NCI-H1092 treated with DMSO at 0.1 percent for 48 hours (cell line): Measurements from ENCODE around the gene HAND2.
A peak's percentile ranks its signal among the peaks of the same experiment; 100 is the strongest.

Experiments
- DNase-seq: peaks from one replicate; lab custom pipeline; 2025; lab: John Stamatoyannopoulos, UW

Gene HAND2

DNA sequence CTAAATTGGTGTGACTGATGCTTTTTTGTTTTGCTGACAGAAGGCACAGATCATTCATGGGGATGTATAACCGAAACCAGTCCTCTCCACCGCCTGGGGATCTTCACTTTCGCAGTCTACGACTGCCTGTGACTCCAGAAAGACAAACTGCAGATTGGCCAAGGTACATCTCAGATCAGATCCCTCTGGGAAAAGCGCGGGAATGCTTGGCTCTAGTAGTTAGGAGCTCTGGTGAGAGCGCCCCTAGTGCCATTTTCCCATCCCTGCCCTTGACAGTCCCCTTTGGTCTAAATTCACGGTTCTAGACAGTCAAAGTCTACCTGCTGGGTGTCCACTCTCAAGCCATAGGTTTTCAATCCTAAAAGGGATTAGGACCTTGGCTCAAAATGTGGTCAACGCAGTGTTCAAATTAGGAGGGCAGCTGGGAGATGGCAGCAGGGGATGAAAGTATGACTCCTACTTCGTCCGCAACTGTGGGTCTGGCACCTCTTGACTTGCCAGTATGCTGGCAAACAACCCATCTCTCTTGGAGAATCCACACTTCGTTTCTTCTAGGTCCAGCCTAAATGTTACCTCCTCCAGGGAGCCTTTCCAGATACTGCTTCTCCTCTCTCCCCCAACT lies 6.9 kb upstream of the HAND2 start:
- DNase-seq: peak; percentile 1

DNA sequence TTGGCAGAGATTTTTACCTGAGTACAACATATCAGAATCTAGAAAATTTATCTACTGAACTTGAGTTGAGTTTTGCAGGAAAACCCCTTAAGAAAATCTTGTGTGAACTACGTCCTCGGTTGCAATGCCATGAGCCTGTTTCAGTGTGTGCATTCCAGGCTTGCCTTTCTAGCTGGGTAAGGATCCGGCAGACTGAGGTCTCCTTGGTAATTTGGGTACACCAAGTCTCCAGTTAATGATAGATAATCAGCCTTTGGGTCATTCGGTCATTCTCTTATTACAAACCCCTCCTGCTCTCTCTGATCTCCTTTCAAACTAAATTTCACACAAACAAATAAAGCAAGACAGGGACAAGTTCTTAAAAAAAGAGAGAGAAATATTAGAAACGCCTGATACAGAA lies 5.9 kb upstream of the HAND2 start:
- no peak for DNase-seq

DNA sequence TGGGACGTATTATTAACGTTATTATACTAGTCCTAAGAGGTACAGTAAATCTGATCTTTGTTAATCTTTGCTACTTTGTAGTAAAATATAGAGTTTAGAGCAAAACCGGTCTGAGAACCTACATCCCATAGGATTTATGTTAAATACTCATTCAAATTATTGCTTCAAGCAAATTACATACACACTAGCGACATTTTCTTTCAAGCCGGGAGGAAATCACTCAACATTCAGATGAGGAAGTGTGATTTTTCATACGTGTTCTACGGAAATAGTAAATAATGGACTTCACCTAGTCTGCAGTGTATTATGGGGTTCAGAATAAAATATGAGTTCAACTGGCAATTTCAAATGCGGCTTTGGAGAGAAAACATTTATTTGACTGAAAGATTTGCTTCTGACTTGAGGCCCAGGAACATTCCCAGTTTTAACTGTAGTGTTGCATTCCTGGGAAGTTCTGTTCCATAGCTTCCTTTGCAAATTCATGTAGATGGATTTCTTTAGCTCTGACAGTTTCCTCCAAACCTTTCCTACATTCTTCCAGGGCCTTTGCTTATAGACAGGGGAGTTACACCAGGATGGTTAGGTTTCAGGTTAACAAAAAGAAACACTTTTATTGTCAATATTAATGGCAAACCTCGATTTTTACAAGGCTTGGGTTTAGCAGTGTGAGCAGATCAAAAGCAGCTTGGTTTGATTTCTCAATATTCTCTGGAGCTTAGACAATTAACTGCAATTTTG lies 5.3 kb upstream of the HAND2 start:
- no peak for DNase-seq

DNA sequence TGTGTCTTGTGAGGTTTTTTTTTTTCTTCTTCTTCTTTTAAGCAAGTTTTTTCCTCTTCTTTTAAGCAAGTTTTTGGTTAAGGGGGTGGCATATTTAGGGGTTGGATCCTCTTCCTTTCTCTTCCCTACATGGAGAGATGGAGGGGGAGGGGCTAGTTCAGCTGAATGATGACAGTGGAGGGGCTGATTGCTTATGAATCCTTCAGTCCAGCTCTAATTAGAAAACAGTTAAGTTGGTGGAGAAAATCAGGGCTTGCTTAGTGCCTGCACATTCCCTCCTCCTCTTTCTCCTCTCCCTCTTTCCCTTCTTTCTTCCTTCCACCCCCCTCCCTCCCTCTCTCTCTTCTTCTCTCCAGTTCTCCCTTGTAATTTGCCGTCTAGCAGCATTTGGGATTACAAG lies 4.4 kb upstream of the HAND2 start:
- DNase-seq: no peak

DNA sequence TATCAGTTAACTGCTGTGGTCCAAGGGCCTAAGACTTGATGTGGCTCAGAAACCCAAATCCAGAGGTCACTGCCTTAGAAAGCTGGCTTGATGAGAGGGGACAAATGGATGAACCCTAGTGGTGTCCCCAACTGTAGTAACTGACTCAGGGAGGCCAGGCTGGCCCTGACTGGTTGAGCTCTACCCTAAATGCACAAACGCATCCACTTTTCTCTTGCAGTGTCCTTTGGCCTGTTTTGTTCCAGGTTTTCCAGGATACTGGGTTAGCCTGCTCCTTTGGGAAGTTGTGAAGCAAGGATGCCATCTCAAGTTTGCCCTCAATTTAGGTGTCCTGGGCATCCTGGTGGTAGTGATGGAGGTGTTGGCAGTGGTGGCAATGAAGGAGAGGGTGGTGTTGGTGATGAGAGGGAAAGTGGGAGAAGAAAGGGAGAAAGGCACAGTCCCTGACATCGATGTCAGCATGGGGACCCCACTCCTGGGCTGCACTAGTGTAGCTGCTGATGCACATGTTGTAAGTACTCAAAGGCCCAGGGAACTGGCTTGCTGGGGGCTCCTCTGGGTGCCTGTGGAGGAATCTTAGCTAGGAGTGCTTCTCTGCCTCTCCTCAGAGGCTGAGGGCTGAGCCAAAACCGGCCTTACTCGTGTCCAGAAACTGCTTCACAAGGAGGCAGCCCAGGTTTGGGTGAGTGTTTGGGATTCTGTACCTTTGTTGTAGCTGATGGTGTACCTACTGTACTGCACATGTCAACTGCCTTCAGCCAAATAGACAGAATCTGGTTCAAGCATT lies 2.9 kb upstream of the HAND2 start:
- no peak for DNase-seq

DNA sequence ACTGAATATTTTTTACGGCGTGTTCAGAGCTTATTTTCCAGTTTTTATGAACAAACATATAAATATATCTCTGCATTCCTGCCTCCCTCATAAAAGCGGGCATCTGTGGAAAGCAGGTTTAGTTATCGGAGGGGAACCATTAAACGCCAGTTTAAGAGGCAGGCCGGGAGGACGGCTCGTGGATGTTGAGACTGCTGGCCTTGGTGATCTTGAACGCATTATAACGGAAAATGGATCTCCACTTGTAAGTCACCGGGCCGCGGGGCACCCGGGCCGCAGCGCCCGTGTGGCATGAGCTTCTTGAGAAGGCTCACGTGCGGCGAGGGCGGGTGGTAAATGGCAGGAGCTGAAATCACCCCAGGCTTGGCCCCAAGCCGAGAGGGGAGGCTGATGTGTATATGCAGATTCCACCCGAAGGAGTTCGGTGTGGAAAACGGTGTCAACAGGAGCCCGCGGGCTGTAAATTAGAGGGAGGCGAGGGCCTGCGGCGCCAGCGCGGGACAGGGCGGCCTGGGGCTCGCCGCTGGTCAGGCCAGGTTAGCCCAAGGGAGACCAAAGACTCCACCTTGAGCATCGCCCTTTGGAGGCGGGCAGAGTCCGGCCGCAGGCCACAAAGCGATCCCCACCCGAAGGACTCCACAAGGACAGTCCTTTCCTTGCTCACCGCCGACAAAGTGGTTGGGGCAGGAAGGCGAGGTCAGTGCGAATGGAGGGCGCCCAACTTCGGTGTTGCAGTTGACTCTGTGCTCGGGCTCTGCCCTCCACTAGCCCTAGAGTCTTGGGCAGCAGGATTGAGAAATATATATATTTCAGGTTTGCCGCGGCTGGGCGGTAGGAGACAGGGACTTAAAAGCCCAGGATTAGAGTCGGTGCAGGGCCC lies 1.3 kb upstream of the HAND2 start:
- no peak for DNase-seq

DNA sequence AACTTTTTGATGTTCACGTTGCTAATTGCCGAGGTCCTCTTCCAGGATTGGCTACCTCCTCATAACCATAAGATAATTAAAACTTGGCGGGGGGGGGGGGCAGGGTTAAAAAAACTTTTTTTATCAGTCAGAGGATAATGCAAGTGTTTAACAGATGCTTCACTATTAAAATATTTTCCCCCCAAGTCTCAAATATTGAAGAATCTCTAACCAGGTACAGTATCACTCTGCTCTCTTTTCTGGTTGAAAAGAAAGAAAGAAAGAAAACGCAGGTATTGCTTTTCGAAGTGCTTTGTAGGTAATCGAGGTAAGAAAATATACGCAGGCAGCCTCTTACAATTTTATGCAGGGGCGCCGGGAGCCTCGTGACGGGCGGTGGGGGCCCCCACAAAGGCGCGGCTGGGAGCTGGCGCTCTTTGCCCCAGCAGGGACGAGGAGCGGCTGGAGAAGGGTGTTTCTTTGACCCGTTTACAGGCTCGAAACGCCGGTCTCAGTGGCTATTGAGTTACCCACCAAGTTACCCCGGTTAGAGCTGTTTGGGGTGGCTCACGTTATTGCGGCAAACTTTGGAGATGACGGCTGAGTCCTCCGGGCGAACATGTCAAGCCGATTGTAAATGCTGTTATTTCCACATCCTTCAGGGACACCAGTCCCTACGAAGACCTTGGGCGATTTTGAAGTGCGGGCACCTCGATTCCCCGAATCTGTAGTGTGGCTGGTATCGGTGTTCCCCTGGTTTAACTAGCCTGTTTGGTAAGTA lies 477 bp upstream of the HAND2 start:
- DNase-seq: no peak

DNA sequence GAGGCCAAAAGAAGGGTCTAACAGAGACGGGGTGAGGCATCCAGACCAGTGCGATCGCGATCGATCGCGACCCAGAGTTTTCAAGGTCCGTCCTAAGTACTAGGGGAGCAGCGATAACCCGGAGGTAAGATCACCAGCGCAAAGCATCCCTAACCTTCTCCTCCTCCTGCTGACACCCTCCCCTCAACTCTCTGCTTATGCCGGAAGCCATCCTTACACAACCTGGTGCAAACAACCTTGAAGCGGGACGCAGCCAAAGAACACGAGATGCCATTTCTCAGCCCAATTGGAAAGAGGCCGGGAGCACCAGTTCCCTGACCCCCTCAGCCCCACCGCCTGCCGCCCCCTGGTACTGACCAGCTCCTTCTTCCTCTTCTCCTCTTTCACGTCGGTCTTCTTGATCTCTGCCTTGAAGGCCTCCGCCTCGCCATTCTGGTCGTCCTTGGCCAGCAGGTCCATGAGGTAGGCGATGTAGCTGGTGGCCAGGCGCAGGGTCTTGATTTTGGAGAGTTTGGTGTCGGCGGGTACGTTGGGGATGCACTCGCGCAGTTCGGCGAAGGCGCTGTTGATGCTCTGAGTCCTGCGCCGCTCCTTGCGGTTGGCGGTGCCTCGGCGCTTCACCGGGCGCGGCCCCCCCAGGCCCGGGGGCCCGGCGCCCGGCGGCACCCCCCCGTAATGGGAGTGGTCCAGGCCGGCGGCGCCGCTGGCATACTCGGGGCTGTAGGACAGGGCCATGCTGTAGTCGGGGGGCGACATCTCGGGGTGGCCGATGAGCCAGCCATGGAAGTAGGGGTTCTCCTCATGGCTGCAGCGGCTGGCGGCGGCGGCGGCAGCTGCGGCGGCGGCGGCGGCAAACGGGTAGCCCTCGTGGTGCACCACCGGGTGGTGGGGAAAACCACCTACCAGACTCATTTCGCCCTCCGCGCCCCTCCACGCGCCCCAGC lies 1.4 kb downstream of the HAND2 start:
- DNase-seq: no peak

DNA sequence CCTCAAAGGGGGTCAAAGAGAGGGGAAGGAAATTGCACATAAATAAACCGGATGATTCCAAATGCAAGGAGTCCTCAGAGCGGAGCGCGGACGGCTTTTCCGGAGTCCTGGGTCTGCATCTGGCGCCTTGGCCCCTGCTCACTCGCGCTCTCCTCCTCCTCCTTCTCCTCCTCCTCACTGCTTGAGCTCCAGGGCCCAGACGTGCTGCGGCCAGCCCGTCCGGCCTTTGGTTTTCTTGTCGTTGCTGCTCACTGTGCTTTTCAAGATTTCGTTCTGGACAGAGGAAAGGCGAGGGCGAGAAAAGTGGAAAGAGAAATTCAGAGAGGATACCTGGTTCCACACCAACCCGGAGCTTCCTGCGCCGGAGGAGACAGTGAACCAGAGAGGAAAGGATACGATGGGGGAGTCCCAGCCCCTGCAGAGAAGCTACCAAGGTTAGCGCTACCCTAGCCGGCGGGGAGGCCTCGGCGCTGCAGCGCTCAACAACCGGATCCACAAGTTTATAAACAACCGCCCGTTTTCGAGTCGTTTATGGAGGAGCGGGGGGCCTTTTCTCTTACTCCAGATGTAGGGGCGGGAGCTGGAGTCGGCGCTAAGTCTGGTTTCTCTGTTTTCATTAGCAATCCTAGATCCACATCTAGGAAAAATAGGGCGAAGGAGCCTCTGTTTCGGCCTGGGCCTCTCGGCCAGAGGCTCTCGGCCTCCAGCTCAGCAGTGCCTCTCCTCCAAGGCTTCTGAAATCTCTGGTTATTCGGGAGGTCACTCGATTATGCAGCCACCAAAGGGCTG lies 2.7 kb downstream of the HAND2 start:
- no peak for DNase-seq

DNA sequence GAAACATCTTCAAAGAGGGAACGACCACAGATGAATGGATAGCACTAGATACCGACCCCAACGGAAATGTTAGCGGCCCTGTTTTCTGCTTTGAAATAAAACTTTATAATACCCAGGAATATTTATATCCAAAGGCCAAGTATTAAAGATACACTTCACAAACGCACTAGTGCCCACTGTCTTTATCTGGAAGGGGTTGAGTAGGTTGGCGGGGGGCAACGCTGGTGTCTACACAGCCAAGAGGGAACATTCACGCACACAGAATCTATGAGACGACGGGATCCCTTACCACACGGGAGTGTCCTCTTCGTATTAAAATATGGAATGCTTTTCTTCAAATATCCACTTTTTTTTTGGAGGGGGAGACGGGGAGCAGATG lies 3.3 kb downstream of the HAND2 start:
- DNase-seq: no peak

DNA sequence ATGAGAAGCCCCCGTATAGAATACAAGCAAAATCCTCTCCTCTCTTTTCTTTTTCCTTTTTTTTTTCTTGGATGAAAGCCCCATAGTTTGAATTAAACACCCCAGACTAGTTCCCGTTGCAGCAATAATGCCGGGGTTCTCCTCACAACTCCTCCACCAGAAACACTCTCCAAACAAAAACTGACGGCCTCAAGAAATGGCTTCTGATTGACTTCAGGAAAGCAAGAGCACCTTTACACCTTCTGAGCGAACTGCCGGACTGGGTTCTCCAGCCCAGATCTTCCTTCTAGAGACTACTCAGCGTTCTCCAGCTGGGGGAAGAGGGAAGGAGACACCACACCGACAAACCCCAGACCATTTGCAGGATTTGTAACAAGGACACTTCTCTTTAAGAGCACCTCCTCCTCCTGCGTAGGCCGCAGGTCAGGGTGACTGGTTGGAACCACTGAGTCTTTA lies 4.0 kb downstream of the HAND2 start:
- DNase-seq: no peak

DNA sequence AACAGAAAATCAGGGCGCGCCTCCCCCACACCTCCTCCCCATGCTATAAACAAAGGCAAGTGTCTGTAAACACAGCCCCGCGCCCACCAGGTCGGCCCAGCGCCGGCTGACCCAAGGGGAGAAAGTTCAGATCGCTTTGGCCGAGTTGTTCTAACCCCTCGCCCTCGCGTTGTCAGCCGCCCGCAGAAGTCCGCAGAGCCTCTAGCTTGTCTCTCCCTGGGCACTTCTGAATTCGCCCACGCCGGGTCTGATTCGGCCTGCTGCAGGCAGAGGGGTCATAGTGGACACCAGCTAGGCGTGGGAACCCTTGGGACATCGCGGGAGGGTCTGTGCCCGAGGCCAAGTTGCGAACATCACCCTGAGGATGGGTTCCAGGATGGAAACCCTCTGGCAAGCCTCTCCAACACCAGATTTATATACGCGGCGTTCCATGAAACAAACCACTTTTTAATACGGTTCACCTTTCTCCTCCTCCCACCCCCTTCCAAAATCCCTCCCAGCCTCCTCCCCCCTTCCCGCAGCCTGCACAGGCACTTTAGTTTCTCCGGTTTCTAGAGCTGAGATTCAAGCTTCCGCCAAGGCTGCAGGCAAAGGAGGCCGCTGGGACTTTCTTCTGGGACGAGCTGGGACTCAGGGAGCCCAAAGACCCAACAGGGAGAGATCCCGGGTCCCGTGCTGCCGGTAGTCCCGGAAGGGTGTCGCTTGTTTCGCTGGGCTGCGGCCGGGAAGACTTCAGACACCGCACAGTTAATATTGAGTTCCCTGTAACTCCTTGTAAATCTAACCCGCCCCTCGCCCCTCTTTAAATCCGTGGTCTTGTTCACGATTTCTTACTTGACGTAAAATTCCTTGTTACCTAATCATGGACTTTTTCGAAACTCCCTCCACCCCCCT lies 4.7 kb downstream of the HAND2 start:
- no peak for DNase-seq

DNA sequence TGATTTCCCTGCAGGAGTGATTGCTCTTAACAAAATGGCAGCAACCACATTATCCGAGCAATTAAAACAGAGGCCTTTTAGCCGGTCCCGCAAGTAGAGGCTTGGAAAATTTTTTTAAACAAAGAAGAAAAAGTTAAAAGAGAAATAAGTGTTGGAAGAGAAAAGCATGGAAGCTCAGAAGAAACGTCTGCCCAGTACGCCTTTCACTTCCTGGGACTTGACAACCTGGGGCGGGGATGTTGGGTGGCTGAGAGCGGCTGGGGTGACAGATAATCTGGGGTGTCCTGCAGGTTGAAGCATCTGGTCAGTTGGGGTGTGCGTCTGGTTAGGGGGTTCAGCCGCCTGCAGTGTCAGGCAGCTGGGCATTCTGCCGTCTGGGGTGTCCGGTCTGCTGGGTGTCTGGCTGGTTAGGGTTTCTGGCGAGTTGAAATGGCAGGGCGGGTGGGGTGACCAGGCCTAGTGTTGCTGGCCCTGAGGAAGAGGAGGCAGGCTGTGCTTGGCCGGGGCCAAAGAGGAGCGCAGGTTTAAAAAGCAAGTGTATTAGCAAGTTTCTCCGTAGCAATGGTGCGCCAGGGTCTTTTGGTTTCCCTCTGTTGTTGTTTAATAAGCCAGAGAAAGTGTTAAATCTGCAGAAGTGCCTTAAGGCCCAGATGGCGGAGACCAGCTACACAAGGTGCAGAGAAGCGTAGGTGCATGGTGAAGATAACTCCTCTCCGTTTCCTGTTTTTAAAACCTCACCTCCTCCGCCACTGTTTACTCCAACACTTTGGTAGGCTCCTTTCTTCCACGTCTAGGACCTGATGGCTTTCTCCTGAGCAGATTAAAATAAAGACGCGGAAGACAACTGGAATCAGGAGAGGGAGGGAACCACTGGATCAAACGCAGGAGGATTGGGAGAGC lies 5.6 kb downstream of the HAND2 start:
- DNase-seq: no peak

DNA sequence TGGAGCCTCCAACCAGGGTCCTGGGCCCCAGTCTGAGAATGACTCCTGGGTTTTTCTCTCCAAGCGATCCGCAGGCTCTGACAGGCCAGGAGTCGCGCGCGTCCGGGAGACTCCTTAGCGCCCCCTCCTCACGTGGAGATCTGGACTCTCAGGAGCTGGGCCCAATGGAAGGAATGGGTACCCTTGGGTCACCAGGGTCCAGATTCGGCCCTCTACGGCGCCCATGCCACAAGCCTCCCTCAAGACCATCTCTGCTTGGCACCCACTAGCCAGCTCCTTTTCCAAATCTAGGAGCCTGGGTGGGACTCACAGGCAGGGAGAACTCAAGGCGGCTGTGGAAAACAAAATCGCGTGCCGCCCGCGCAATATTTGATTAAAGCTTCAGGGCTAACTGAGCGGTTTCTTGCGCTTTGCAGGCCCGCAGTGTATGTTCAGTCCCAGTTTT lies 7.1 kb downstream of the HAND2 start:
- no peak for DNase-seq

DNA sequence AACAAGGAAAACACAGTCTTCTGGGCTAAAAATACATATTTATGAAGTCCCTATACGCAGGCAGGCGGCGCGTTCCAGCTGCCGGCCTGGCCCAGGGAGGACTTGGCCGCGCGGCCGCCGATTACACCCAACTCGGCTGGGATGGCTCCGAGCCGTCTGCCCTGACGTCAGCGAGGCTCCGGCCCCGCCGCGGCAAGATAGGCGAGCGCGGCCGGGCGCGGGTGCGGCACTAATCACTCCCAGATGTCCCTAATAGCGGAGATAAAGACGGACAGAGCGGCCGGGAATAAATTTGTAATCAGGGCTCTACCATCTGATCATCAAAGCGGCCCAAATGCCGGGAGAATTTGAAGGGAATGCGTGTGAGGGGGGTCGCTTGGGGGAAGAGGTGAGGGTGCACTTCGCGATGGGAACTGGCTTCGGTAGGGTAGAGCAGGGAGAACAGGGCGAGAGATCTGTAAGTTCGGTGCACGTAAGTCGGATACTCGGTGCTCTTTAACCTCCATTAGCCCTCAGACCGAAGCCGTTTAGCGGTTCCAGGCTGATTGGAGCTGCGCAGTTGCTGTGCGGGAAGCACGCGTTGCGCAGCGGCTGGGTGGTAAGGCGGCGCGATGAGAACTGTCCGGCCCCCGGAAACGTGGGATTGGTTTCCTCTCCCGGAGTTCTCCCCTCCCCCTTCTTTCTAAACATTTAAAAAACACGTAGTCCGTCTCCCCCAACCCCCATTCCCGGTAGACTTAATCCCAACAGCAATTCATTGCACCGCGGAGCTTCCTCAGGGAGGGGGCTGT lies 7.7 kb downstream of the HAND2 start:
- DNase-seq: peak; percentile 15

DNA sequence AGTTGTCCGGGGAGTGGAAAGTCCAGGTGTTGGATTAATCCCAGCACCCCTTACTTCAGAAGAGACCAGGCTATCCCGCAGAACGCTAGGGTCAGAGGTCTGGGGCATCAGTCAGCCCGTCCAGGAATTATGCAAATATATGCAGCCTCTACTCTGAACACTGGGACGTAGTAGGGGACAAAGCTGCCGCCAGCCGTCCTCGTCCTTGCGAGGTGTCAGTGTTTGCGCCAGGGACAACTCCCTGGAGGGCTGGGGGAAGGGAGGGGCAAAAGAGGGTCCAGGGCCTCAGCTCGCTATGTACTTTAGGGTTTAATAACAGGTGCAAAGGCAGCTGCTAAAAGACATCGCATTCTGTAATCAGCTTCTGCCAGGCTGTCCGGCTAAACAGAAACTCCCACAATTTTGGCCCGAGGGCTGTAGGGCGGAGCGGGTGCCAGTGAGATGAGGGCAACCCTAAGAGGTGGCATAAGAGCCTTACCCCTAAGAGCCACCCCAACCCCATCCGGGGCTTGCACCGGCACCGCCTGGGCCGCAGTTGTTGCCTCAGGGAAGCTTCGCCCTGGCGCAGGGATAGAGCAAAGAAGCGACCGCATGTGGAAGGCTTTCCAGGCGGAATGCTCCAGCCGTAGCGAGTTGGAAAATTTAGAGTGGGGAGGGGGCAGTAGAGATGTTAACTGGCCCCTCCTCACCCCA lies 8.4 kb downstream of the HAND2 start:
- DNase-seq: no peak
